Embryonic facial prominence (tissue), 1 donor: ENCODE measurements around the gene ATRX.
"Not testable (repeated sequence)": the region's sequence is repeated elsewhere in the genome, so short reads cannot be mapped to it uniquely, and the experiment has no call there.

Source experiments
- DNase-seq: peaks from one replicate; pipeline ENCODE4 v3.0.0-alpha.2; 2016; ENCODE audit errors: extremely low spot score

ATRX gene

GRCh38 chrX:77785486-77786364, at the start of gene ATRX:
TSS of gene ATRX (minus strand) at chrX:77786216. CDS start at chrX:77786001, 215 bp downstream.
- DNase-seq: peak; percentile 81

GRCh38 chrX:77831544-77831943, 45.5 kb upstream of the ATRX start:
- DNase-seq: not testable (repeated sequence)

- not testable (repeated sequence) for DNase-seq
Observed at GRCh38 chrX:77821989-77822388, 36.0 kb upstream of the ATRX start.

GRCh38 chrX:77820091-77820727, 34.2 kb upstream of the ATRX start:
- DNase-seq: no peak

GRCh38 chrX:77814210-77814609, 28.2 kb upstream of the ATRX start:
- no peak for DNase-seq

GRCh38 chrX:77802201-77802600, 16.2 kb upstream of the ATRX start:
- no peak for DNase-seq

- no peak for DNase-seq
Observed at GRCh38 chrX:77795124-77795523, 9.1 kb upstream of the ATRX start.

GRCh38 chrX:77793946-77794345, 7.9 kb upstream of the ATRX start:
- DNase-seq: no peak

- DNase-seq: no peak
Observed at GRCh38 chrX:77788050-77788449, 2.0 kb upstream of the ATRX start.

- no peak for DNase-seq
Observed at GRCh38 chrX:77786365-77786680, 307 bp upstream of the ATRX start.

- no peak for DNase-seq
Observed at GRCh38 chrX:77779695-77780094, 6.3 kb downstream of the ATRX start.

GRCh38 chrX:77776659-77777058, 9.4 kb downstream of the ATRX start:
- DNase-seq: no peak

GRCh38 chrX:77771601-77772000, 14.4 kb downstream of the ATRX start:
- DNase-seq: no peak

- DNase-seq: no peak
Observed at GRCh38 chrX:77768787-77769186, 17.2 kb downstream of the ATRX start.

GRCh38 chrX:77766212-77766611, 19.8 kb downstream of the ATRX start:
- DNase-seq: not testable (repeated sequence)

- no peak for DNase-seq
Observed at GRCh38 chrX:77755561-77755960, 30.5 kb downstream of the ATRX start.

- not testable (repeated sequence) for DNase-seq
Observed at GRCh38 chrX:77753942-77754341, 32.1 kb downstream of the ATRX start.

- no peak for DNase-seq
Observed at GRCh38 chrX:77749695-77750094, 36.3 kb downstream of the ATRX start.

- DNase-seq: no peak
Observed at GRCh38 chrX:77743720-77744119, 42.3 kb downstream of the ATRX start.

GRCh38 chrX:77742788-77743476, 43.1 kb downstream of the ATRX start:
- DNase-seq: no peak

GRCh38 chrX:77740376-77740905, 45.6 kb downstream of the ATRX start:
- no peak for DNase-seq

GRCh38 chrX:77733342-77733741, 52.7 kb downstream of the ATRX start:
- no peak for DNase-seq
